GM18526 (cell line): ENCODE measurements around the gene ALG14.

Experiments
- POLR2A ChIP-seq: IDR thresholded peaks from 3 replicates; pipeline ENCODE4 v1.6.1; 2011; ENCODE audit not compliant: insufficient read length; ENCODE audit errors: extremely low read depth

ALG14 gene

GRCh38 chr1:94966033-94966432 is 106.7 kb downstream of the ALG14 start:
- TF ChIP-seq POLR2A: no peak

- no peak for TF ChIP-seq POLR2A
These were observed 108.9 kb downstream of the ALG14 start for GRCh38 chr1:94963864-94964263.

- no peak for TF ChIP-seq POLR2A
These were observed 110.1 kb downstream of the ALG14 start for GRCh38 chr1:94962409-94963265.

GRCh38 chr1:94961988-94962387 is 110.8 kb downstream of the ALG14 start:
- TF ChIP-seq POLR2A: no peak

- no peak for TF ChIP-seq POLR2A
These were observed 111.2 kb downstream of the ALG14 start for GRCh38 chr1:94961582-94961981.

GRCh38 chr1:94958081-94958480 is 114.7 kb downstream of the ALG14 start:
- TF ChIP-seq POLR2A: no peak

- no peak for TF ChIP-seq POLR2A
These were observed 116.8 kb downstream of the ALG14 start for GRCh38 chr1:94955767-94956632.

- no peak for TF ChIP-seq POLR2A
These were observed 118.2 kb downstream of the ALG14 start for GRCh38 chr1:94954263-94955220.

GRCh38 chr1:94953746-94954145 is 119.0 kb downstream of the ALG14 start:
- no peak for TF ChIP-seq POLR2A

- TF ChIP-seq POLR2A: no peak
These were observed 119.6 kb downstream of the ALG14 start for GRCh38 chr1:94953107-94953506.

GRCh38 chr1:94952539-94952938 is 120.2 kb downstream of the ALG14 start:
- no peak for TF ChIP-seq POLR2A

GRCh38 chr1:94951509-94952208 is 121.1 kb downstream of the ALG14 start:
- no peak for TF ChIP-seq POLR2A

GRCh38 chr1:94951046-94951445 is 121.7 kb downstream of the ALG14 start:
- no peak for TF ChIP-seq POLR2A

GRCh38 chr1:94949681-94950661 is 122.8 kb downstream of the ALG14 start:
- TF ChIP-seq POLR2A: no peak

GRCh38 chr1:94947437-94947836 is 125.3 kb downstream of the ALG14 start:
- TF ChIP-seq POLR2A: no peak
